Measurements from ENCODE around the gene SH2D4B. TPM values are rescaled to one million over a fixed set of nuclear protein-coding genes. Genes with fewer than 3 reads are reported as not detected.

SH2D4B gene
- total RNA-seq, 2 experiments from 2014 or later = 0.16 to 0.31 TPM

DNA sequence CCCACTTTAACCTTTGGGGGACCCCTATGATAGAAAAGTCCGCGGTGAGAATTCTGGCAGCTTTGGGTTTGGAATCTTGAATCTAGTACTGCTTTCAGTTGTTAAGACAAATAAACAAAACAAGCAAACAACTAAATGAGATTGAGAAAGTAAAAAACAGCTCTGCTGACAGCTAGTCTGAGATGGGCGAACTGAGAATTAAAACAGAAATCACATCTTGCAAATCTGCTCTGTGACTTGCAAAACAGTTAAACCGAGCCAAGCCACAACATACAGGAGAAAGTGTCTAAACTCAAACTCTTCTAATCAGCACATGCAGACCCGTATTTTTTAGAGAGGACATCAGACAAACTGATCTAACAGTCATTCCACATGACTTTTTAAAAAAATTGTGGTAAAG lies 110.4 kb downstream of the SH2D4B start:
- Mint-ChIP-seq H3K36me3 (ENCODE audit: low read depth) (no peaks in the 10 kb centered on the region), H3K27me3 (peaks cover 21% of the 10 kb centered on the region), H3K4me3 (no peak overlapping the region), H3K4me1 (ENCODE audit: low read depth) (no peaks in the 10 kb centered on the region), H3K9me3 (no peaks in the 10 kb centered on the region), H3K27ac (no peak overlapping the region)
- no peak overlapping the region for H3K27ac ChIP-seq (ENCODE audit: low read depth in 1 of 2, low read length in 2 of 2)
- intact Hi-C loops (cut with DNase I, micrococcal nuclease) = no loop called here
- H3K36me3 ChIP-seq (ENCODE audit: insufficient read depth, low read length) = no peaks in the 10 kb centered on the region
- no peak for DNase-seq
- peaks cover 0 to 5% of the 10 kb centered on the region in 2 experiments for H3K9me3 ChIP-seq (ENCODE audit: control insufficient read depth in 1 of 2, insufficient read depth in 1 of 2, low read length in 2 of 2)
- no peak overlapping the region for H3K4me3 ChIP-seq (ENCODE audit: low read length)
- TF ChIP-seq, protein P1, sequence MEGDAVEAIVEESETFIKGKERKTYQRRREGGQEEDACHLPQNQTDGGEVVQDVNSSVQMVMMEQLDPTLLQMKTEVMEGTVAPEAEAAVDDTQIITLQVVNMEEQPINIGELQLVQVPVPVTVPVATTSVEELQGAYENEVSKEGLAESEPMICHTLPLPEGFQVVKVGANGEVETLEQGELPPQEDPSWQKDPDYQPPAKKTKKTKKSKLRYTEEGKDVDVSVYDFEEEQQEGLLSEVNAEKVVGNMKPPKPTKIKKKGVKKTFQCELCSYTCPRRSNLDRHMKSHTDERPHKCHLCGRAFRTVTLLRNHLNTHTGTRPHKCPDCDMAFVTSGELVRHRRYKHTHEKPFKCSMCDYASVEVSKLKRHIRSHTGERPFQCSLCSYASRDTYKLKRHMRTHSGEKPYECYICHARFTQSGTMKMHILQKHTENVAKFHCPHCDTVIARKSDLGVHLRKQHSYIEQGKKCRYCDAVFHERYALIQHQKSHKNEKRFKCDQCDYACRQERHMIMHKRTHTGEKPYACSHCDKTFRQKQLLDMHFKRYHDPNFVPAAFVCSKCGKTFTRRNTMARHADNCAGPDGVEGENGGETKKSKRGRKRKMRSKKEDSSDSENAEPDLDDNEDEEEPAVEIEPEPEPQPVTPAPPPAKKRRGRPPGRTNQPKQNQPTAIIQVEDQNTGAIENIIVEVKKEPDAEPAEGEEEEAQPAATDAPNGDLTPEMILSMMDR (IDR thresholded peaks at IDR 0.05) = no peak
- no peak for ATAC-seq (ENCODE audit: poor library complexity)
- no peaks in the 10 kb centered on the region for H3K27me3 ChIP-seq (ENCODE audit: control insufficient read depth in 1 of 2, insufficient read depth in 2 of 2, low read length in 2 of 2)
- CTCF ChIA-PET = no interaction called here
- POLR2A ChIA-PET = no interaction called here
- no peaks in the 10 kb centered on the region for H3K4me1 ChIP-seq (ENCODE audit: insufficient read depth, low read length)

DNA sequence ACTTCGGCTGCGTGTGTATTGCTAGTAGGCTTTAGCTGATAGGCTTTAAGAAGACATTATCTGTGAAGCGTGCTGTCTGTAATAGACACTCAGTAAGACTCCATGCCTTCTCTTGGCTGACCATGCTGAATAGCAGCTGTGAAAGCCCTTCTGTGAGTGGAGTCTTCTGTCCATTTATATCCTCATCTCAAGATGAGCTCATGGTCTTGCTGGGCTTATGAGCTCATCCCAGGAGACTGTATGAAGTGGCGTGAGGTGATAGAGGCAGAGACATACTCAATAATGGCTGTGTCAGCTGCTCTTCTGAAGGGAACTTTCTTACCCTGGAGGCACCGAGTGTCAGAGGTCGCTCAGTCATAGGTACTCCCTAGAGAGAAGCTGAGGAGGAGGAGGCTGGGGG lies 111.5 kb downstream of the SH2D4B start:
- ChIA-PET POLR2A (no interaction called here), CTCF (interaction anchor here (0.6 kb wide), 1 partner anchor 386 kb away, joined by 3 read pairs; no protein-coding TSS in a partner anchor)
- no peaks in the 10 kb centered on the region for H3K27me3 ChIP-seq (ENCODE audit: control insufficient read depth in 1 of 2, insufficient read depth in 2 of 2, low read length in 2 of 2)
- Mint-ChIP-seq H3K27me3 (peaks cover 15% of the 10 kb centered on the region), H3K4me3 (no peak overlapping the region), H3K9me3 (peaks cover 7% of the 10 kb centered on the region), H3K36me3 (ENCODE audit: low read depth) (no peaks in the 10 kb centered on the region), H3K4me1 (ENCODE audit: low read depth) (no peaks in the 10 kb centered on the region), H3K27ac (no peak overlapping the region)
- TF ChIP-seq, protein P1 (IDR thresholded peaks at IDR 0.05) = no peak
- DNase-seq = no peak
- no peaks in the 10 kb centered on the region for H3K4me1 ChIP-seq (ENCODE audit: insufficient read depth, low read length)
- H3K9me3 ChIP-seq (ENCODE audit: control insufficient read depth in 1 of 2, insufficient read depth in 1 of 2, low read length in 2 of 2) = peaks cover 7 to 12% of the 10 kb centered on the region in 2 experiments
- H3K4me3 ChIP-seq (ENCODE audit: low read length) = no peak overlapping the region
- intact Hi-C loops (cut with DNase I, micrococcal nuclease) = no loop called here
- H3K27ac ChIP-seq (ENCODE audit: low read depth in 1 of 2, low read length in 2 of 2) = no peak overlapping the region
- H3K36me3 ChIP-seq (ENCODE audit: insufficient read depth, low read length) = no peaks in the 10 kb centered on the region
- ATAC-seq (ENCODE audit: poor library complexity) = no peak

DNA sequence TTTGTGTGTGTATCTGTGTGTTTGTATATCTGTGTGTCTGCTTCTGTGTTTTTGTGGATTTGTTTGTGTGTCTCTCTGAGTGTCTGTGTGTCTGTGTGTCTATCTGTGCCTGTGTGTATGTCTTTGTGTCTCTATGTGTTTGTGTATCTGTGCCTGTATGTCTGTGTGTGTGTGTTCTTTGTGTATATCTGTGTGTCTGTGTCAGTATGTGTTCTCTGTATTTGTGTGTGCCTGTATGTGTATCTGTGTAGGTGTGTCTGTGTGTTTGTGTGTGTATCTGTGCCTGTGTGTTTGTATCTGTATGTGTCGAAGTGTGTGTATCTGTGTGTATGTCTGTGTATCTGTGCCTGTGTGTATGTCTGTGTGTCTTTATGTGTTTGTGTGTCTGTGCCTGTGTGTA lies 118.2 kb downstream of the SH2D4B start:
- TF ChIP-seq, protein P1 (IDR thresholded peaks at IDR 0.05) = no peak
- Histone ChIP-seq H3K27me3 (ENCODE audit: control insufficient read depth in 1 of 2, insufficient read depth in 2 of 2, low read length in 2 of 2) (peaks cover 0 to 12% of the 10 kb centered on the region in 2 experiments), H3K36me3 (ENCODE audit: insufficient read depth, low read length) (no peaks in the 10 kb centered on the region), H3K4me1 (ENCODE audit: insufficient read depth, low read length) (peaks cover 4% of the 10 kb centered on the region), H3K9me3 (ENCODE audit: control insufficient read depth in 1 of 2, insufficient read depth in 1 of 2, low read length in 2 of 2) (peaks cover 23 to 48% of the 10 kb centered on the region in 2 experiments), H3K4me3 (ENCODE audit: low read length) (no peak overlapping the region), H3K27ac (ENCODE audit: low read depth in 1 of 2, low read length in 2 of 2) (no peak overlapping the region)
- Mint-ChIP-seq H3K9me3 (peaks cover 7% of the 10 kb centered on the region), H3K27ac (no peak overlapping the region), H3K36me3 (ENCODE audit: low read depth) (no peaks in the 10 kb centered on the region), H3K27me3 (peaks cover 10% of the 10 kb centered on the region), H3K4me3 (no peak overlapping the region), H3K4me1 (ENCODE audit: low read depth) (no peaks in the 10 kb centered on the region)
- intact Hi-C loops (cut with DNase I, micrococcal nuclease) = no loop called here
- DNase-seq (no peak), ATAC-seq (ENCODE audit: poor library complexity) (no peak)
- ChIA-PET POLR2A (no interaction called here), CTCF (no interaction called here)
